ENCODE results near the gene KCNAB1. TPM values are rescaled to one million over a fixed set of nuclear protein-coding genes. Genes with fewer than 3 reads are reported as not detected.

KCNAB1 gene
- total and polyA plus RNA-seq, 4 donors, result 0.76 to 2.8 (median 1.0) TPM

- H3K27me3 ChIP-seq (ENCODE audit: control insufficient read depth in 4 of 4, insufficient read depth in 4 of 4, low read length in 3 of 4), result no peaks in the 10 kb centered on the region
- no peak overlapping the region for H3K9ac ChIP-seq (ENCODE audit: low read depth in 1 of 2, low read length in 2 of 2)
- 85% methylated on average over 4 of the region's 4 CpGs for WGBS
- DNase-seq (ENCODE audit: low spot score), result no peak
- TF ChIP-seq NR2F2 (IDR thresholded peaks at IDR 0.05) (no peak), EGR1 (IDR thresholded peaks at IDR 0.05; ENCODE audit: low read depth in 2 of 2) (no peak), JUND (IDR thresholded peaks at IDR 0.05) (no peak), HNF4G (IDR thresholded peaks at IDR 0.05) (no peak), FOXA2 (IDR thresholded peaks at IDR 0.05) (no peak)
- no peak overlapping the region for H3K27ac ChIP-seq (ENCODE audit: low read depth in 1 of 2, low read length in 2 of 2)
- no peak overlapping the region for H3K4me3 ChIP-seq (ENCODE audit: low read depth in 1 of 3, low read length in 3 of 3)
- H3K36me3 ChIP-seq (ENCODE audit: control insufficient read depth in 4 of 4, insufficient read depth in 3 of 4, low read depth in 1 of 4, low read length in 3 of 4), result no peaks in the 10 kb centered on the region
- no peaks in the 10 kb centered on the region for H3K9me3 ChIP-seq (ENCODE audit: control insufficient read depth in 4 of 4, low read length in 3 of 4)
- H3K4me1 ChIP-seq (ENCODE audit: control insufficient read depth in 4 of 4, insufficient read depth in 4 of 4, low read length in 3 of 4), result no peaks in the 10 kb centered on the region
Observed at GRCh38 chr3:156311431-156311830, 191.1 kb downstream of the KCNAB1 start.

- Histone ChIP-seq H3K4me1 (ENCODE audit: control insufficient read depth in 4 of 4, insufficient read depth in 4 of 4, low read length in 3 of 4) (no peaks in the 10 kb centered on the region), H3K36me3 (ENCODE audit: control insufficient read depth in 4 of 4, insufficient read depth in 3 of 4, low read depth in 1 of 4, low read length in 3 of 4) (no peaks in the 10 kb centered on the region), H3K27ac (ENCODE audit: low read depth in 1 of 2, low read length in 2 of 2) (no peak overlapping the region), H3K9ac (ENCODE audit: low read depth in 1 of 2, low read length in 2 of 2) (no peak overlapping the region), H3K4me3 (ENCODE audit: low read depth in 1 of 3, low read length in 3 of 3) (no peak overlapping the region), H3K27me3 (ENCODE audit: control insufficient read depth in 4 of 4, insufficient read depth in 4 of 4, low read length in 3 of 4) (no peaks in the 10 kb centered on the region), H3K9me3 (ENCODE audit: control insufficient read depth in 4 of 4, low read length in 3 of 4) (no peaks in the 10 kb centered on the region)
- WGBS, result 80% methylated on average over 5 of the region's 5 CpGs
- DNase-seq (ENCODE audit: low spot score), result no peak
- TF ChIP-seq GABPA (IDR thresholded peaks at IDR 0.05 in 1 of 2, conservative IDR thresholded peaks at IDR 0.05 in 1 of 2) (no peak), NR2F2 (IDR thresholded peaks at IDR 0.05) (no peak), JUND (IDR thresholded peaks at IDR 0.05) (no peak), ZBTB33 (IDR thresholded peaks at IDR 0.05) (no peak), RAD21 (IDR thresholded peaks at IDR 0.05) (no peak), EGR1 (IDR thresholded peaks at IDR 0.05; ENCODE audit: low read depth in 2 of 2) (no peak), HNF4A (conservative IDR thresholded peaks at IDR 0.05) (no peak), REST (IDR thresholded peaks at IDR 0.05) (no peak), CTCF (IDR thresholded peaks at IDR 0.05; ENCODE audit: low read depth, low read length, missing input control) (no peak), FOXA2 (IDR thresholded peaks at IDR 0.05) (no peak), FOXA1 (IDR thresholded peaks at IDR 0.05) (no peak)
Observed at GRCh38 chr3:156311930-156312329, 191.6 kb downstream of the KCNAB1 start.

Data from liver (tissue), 9 donors.